ENCODE results near the gene HEG1.

DNA sequence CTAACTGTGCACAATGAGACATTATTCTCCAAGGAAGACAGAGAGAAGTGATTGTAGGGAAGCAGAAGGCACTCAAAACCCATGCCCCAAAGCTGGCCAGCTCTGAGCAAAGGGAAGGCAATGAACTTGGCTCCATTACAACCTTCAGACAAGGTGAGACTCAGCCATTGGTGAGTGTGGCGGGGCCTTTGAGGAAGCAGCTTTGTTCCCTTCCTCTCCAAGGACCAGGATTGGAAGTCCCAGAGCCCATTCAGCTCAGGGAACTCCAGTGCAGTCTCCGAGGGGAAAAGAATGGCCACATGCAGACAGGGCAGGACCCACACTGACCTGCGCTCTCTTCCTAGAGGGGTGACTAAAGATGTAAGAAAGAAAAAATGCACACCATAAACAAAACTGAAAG lies 23.1 kb downstream of the HEG1 start:
- TF ChIP-seq EZH2 (IDR thresholded peaks at IDR 0.05; ENCODE audit: borderline replicate concordance, low read depth, low read length, severe bottlenecking) (no peak), CTCF (IDR thresholded peaks at IDR 0.05; ENCODE audit: extremely low read depth in 1 of 2, insufficient read depth in 1 of 2, low read depth in 1 of 2, low read length in 2 of 2) (no peak), POLR2A (IDR thresholded peaks at IDR 0.05; ENCODE audit: low read depth, low read length) (no peak)
